Measurements from ENCODE around the gene TRABD2B.

TRABD2B gene

DNA sequence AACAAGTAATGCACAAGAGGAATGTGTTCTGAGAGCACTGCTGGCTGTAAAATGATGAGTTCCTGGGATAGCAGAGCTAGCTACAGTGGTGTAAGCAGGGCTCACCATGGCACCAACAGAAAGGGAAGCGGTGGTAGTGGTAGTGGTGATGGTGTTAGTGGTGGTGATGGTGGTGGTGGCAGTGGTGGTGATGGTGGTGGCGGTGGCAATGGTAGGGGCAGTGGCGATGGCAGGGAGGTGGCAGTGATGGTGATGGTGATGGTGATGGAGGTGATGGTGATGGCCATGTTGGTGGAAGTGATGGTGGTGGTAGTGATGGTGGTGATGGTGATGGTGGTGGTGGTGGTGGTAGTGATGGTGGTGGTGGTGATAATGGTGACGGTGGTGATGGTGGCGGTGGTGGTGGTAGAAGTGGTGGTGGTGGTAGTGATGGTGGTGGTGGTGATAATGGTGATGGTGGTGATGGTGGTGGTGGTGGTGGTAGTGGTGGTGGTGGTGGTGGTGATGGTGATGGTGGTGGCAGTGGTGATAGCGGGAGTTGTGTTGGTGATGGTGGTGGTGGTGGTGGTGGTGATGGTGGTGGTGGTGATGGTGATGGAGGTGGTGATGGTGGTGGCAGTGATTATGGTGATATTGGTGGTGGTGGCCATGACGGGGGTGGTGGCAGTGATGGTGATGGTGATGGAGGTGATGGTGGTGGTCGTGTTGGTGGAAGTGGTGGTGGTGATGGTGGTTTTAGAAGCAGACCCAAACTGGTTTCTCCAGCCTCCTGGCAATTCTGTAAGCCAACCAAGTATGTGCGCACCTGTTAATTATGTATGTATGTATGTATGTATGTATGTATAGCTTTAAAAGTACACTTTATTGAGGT lies 254.1 kb downstream of the TRABD2B start:
- TF ChIP-seq, protein P1, sequence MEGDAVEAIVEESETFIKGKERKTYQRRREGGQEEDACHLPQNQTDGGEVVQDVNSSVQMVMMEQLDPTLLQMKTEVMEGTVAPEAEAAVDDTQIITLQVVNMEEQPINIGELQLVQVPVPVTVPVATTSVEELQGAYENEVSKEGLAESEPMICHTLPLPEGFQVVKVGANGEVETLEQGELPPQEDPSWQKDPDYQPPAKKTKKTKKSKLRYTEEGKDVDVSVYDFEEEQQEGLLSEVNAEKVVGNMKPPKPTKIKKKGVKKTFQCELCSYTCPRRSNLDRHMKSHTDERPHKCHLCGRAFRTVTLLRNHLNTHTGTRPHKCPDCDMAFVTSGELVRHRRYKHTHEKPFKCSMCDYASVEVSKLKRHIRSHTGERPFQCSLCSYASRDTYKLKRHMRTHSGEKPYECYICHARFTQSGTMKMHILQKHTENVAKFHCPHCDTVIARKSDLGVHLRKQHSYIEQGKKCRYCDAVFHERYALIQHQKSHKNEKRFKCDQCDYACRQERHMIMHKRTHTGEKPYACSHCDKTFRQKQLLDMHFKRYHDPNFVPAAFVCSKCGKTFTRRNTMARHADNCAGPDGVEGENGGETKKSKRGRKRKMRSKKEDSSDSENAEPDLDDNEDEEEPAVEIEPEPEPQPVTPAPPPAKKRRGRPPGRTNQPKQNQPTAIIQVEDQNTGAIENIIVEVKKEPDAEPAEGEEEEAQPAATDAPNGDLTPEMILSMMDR (IDR thresholded peaks at IDR 0.05; ENCODE audit: extremely low read depth, missing control alignments): no peak

DNA sequence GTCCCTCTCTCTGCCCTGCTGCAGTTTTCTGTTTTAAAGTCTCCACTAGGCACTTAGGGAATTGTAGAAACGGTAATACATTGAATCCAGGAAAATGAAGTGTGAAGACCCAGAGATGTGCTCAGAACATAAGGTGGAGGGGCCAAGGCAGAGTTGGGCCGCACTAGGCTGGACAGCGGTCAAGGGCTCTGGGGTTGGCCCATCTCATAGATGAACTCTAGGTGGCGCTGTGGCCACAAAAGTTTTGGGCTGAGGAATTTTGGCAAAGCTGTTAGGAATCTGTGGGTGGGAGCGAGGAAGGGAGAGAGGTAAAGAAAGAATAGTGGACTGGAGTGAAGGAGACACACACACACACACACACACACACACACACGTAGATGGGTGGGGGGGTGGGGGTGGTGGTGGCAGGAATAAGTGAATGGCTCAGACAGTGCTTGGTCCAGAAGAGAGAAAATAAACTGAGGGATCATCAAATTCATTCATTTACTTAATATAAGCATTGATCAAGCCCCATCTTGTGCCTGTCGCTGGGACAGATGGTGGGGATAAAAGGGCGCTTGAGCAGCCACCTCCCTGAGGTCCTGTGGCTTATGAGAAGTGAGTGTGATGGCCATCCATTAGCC lies 258.5 kb downstream of the TRABD2B start:
- no peak for DNase-seq (ENCODE audit: low spot score)
- TF ChIP-seq, protein P1 (IDR thresholded peaks at IDR 0.05; ENCODE audit: extremely low read depth, missing control alignments): peak; percentile 50

More for the DNA sequence above, 254.1 kb downstream of the TRABD2B start:
- no peak for DNase-seq (ENCODE audit: low spot score)

DNA sequence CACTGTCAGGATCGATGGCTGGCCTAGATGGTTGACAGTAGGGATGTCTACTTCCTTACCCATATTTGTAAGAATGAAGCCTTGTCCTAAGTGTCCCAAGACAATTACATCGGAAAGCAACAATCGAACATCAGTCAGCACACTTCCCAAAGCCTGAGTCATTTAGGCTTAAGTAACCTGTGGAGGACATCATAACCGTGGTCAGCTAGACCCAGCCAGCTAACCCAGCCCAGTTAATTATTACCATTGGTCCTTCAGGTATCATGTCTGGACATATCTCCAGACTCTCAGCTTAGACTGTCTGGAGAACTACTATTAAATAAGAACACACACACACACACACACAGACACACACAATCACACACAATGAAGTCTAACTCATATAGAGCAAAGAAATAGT lies 264.7 kb downstream of the TRABD2B start:
- TF ChIP-seq, protein P1 (IDR thresholded peaks at IDR 0.05; ENCODE audit: extremely low read depth, missing control alignments): no peak

DNA sequence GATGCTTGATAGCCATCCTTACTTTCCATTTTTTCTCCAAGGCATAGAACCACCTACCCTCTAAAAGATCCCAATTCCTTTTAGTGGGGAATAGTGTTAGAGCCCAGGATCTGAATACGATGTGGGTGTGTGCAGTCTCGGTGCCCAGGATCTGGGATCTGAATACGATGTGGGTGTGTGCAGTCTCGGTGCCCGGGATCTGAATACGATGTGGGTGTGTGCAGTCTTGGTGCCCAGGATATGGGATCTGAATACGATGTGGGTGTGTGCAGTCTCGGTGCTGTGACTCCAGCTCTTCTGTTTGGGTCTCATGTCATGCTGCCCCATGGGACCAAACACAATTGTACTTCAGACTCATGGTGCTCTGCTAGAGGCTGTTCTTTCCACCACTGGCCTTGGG lies 265.5 kb downstream of the TRABD2B start:
- no peak for DNase-seq (ENCODE audit: low spot score)
- TF ChIP-seq, protein P1 (IDR thresholded peaks at IDR 0.05; ENCODE audit: extremely low read depth, missing control alignments): no peak

More for the DNA sequence above, 264.7 kb downstream of the TRABD2B start:
- no peak for DNase-seq (ENCODE audit: low spot score)

DNA sequence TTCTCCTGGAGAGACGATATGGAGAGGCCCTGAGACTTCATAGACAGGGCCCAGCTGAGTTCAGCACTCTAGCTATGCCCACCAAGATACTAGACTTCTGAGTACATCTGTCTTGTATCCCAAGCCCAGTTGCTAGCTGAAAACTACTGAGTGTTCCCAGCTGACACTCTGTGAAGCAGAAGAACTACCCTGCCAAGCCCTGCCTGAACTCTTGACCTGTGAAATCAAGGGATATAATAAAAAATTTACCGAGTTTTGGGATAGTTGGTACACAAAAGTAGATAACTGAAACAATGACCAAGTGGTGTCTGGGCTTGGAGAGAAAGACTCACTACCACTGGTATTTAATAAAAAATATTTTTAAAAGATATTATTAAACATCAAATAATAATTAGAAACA lies 267.5 kb downstream of the TRABD2B start:
- TF ChIP-seq, protein P1 (IDR thresholded peaks at IDR 0.05; ENCODE audit: extremely low read depth, missing control alignments): no peak
- DNase-seq (ENCODE audit: low spot score): no peak

DNA sequence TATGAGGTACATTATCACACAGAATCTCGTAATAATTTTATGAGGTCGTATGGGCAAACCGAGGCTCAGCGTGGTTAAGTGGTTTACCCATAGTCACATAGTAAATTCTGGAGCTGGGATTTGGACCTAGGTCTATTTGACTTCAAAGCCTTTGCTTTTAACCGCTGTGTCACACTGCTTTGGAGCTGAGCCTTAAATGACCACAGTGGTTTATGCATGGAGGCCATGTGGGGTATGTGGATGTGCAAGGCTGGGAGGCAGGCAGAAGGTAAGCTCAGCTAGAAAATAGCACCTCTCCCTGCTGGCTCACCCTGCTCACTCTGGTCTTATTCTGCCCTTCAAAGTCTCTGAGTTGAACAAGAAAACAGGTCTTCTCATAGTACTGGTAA lies 269.5 kb downstream of the TRABD2B start:
- DNase-seq (ENCODE audit: low spot score): peak; percentile 11
- TF ChIP-seq, protein P1 (IDR thresholded peaks at IDR 0.05; ENCODE audit: extremely low read depth, missing control alignments): no peak

DNA sequence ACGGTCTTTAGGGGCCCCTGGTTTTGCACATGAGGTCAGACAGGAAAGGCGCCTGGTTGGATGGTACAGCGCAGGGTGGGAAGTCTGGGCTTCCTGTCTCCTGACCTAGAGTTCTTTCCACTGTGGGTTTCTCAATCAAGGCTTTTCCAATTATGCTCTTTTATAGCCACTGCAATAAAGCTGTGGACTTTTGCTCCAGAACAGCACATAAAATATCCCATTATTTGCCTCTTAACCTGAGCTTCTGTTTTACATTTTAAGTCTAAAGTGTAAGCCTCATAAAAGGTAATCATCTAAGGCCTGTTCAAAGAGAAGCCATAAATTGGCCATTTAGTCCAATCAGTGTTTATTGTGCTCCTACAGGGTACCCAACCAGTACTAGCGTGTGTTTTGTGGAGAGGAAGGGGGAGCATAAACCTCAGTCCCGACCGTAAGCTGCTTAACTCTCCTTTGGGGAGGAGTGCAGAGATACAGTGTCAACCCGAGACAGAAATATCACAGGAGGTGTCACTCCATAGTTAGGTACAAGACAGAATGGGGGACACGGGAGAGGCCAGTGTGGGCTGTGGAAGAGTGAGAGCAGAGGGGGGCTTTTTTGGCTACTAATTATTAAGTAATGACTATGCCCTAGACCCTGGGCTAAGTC lies 270.0 kb downstream of the TRABD2B start:
- DNase-seq (ENCODE audit: low spot score): peak; percentile 11
- TF ChIP-seq, protein P1 (IDR thresholded peaks at IDR 0.05; ENCODE audit: extremely low read depth, missing control alignments): no peak

Data from GM20000 (cell line).